GDM1 (cell line): ENCODE measurements around the gene IFT122.

Source experiments
- DNase-seq: peaks from one replicate; lab custom pipeline; 2025; lab: John Stamatoyannopoulos, UW

IFT122 gene

DNA sequence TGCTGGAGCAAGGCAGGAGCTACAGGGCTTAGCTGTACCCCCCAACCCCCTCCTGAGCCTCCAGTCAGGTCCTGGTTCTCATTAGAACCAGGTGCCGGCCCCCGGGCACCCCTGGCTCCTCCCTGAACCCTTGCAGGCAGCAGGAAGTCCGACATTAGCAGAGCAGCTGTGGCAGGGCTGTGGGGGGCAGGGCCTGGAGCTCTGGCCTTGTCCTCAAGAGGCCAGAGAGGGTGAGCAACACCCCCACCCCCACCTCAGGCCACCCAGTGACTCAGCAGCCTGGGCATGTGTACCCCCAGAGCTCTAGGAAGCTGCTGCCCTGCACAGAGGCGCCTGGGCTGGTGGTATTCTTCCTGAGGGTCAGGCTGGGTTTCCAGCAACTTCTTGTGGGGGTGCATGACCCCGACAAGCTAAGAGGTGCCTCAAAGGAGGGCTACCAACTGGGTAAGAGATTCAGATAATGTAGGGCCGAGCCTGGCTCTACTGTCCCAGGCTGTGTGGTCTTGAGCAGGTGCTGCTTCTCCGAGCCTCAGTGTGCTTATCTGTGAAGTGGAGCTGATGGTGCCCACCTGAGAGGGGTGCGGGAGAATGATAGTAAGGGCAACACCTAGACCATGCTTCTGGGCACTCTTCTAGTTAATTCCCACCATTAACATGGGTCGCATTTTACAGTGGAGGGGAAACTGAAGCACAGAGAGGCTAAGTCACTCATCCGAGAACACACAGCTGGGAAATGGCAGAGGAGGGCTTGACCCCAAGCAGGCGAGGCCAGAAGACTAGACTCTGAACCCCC is 118.9 kb downstream of the IFT122 start:
- no peak for DNase-seq

DNA sequence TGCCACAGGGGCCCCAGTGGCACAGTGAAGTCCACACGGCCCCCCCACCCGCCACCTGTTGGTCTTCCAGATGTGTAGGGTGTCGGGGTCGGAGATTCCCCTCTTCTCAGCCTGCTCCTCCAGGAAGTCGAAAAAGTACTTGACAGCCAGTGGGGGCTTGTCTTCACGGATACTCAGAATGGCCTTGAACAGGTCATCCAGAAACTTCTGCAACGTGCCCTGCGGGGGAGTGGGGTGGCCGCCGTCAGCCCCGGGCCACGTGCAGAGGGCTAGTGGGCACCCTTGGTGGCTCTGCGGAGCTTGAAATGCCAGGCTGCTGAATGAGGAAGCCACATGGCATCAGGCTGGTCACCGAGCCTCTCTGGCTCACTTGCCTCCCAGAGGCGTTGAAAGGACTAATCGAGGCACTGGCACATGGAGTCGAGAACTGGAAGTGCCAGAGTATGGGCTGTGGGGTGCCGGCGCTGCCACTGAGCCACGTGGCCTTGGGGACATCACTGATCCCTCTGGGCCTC is 119.6 kb downstream of the IFT122 start:
- no peak for DNase-seq

DNA sequence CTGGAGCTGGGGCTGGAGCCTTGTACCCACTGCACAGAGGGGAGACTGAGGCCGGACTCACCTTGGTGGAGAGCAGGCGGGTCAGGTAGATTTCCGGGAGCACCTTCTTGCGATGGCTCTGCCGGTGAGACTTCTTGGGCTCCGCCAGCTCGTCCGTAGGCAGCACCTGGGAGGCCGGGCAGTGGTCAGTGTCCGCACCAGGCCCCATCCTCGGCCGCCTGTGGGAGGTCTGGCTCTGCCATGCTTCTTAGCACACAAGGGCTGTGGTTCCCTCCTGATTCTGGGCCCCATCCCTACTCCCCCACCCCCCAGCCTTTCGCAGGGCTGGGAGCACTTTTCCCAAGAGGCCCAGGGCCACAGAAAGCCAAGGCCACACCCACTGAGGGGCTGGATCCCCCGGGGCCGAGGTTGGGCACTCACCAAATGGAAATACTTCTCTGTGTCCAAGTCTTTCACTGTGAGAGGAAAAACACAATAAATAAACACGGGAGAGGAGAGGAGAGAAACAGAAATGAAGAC is 120.3 kb downstream of the IFT122 start:
- DNase-seq, result no peak

DNA sequence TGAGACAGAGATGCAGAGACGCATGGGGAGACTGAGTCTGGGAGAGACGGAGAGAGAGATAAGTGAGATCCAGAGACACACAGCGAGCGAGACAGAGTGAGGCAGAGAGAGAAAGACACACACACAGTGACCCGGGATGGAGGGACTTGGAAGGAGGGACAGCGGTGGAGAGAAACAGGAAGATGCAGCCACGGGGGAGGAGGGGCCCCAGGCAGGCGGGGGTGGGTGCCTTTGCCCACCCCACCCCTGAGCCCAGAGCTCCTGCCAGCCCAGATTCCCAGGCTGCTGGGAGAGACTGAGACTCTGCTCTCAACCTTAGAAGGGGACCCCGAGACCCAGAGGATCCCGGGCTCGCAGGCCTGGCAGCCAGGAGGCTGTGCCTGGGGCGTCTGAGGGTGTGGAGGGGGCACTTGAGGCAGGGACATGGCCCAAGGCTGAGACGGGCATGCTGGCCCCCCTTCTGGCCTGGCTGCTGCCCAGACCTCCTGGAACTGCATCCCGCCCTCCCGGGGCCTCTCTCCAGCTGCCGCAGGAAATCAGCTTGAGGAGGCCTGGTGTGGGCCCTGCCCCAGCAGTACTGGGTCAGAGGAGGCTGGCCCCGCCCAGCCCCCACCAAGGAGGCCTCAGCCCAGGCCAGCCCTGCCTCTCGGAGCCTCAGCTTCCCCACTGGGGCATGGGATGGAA is 121.0 kb downstream of the IFT122 start:
- DNase-seq, result no peak

DNA sequence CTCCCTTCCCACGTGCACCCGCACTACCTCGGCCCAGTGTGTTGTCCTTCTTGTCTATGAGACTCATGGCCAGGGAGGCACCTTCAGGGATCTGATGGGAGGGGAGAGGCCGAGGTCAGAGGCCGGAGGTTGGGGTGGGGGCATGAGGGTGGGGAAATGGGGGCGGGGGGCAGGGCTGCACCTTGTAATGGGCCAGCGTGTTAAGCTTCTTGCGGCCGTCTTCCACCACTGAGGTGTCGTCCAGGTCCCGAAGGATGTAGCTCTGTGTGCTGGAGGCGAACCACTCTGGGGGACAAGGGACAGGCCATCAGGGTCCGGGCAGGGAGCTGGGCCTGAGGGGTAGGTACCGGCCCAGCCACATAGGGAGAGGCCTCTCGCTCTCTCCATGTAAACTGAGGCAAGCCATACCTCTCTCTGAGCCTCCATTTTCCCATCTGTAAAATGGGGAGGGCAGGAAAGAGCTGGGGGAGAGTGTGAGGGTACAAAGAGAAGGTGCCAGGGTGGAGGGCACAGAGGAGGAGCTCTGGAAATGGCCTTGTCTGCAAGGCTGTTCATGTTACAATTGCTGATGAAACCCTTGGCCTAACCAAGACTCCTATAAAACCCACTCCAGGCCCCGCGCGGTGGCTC is 121.7 kb downstream of the IFT122 start:
- no peak for DNase-seq

DNA sequence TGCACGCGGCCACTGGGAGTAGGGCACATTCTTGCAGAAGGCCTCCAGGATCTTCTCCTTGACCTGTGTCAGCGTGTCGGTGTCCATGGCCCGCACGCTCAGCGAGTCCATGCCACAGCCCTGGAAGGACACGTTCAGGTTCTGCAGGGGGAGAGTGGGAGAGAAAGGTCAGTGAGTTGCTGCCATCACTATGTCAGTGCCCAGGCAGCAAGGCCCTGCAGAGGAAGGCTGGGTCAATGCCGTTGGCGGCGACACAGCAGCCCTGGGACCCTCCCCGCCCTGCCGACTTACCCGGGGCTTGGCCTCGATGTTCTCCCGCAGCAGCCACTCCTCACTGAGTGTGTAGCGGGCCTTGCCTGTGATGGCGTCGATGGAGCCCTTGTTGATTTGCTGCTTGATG is 122.8 kb downstream of the IFT122 start:
- DNase-seq, result no peak

DNA sequence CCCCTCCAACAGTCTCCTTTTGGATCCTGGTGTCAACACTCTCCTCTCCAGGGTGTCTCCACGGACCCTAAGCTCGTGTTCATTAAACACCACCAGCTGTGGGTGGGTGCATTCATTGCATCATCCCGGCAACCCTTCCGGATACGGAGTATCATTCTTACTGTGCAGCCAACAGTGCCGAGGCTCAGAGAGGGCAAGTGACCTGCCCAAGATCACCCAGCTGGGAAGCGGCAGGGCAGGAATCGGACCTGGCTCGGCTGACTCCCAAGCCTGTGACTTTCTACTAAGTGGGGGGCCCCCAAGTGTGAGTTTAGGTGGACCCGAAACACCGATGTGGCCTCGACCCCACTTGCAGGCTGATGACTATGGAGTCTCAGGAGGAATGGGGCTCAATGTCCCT is 123.3 kb downstream of the IFT122 start:
- DNase-seq, result no peak

DNA sequence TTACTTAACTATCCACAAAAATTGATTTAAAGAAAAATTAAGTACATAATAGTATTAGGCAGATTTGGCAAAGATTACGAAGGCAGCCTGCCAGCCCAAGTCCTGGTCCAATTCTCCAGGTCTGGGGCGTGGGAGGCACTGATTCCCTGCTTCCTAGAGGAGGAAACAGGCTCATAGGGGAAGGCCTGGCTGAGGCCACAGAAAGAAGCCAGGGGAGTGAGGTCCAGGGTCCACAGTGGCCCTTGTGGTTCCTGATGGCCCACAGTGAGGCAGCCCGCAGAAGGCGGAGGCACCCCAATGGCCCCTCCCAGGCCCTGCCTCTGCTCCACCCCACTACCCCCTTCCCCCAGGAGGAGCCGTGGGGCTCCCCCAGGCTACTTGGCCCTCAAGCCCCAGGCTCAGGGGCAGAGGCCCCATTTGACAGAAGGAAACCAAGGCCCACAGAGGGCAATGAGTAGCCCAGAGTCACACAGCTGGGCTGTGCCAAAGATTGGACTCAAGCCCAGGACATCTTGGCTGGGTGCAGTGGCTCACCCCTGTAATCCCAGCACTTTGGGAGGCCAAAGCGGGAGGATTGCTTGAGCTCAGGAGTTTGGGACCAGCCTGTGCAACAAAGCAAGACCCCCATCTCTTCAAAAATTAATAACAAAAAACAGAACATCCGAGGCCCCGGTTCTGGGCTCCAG is 124.0 kb downstream of the IFT122 start:
- no peak for DNase-seq

DNA sequence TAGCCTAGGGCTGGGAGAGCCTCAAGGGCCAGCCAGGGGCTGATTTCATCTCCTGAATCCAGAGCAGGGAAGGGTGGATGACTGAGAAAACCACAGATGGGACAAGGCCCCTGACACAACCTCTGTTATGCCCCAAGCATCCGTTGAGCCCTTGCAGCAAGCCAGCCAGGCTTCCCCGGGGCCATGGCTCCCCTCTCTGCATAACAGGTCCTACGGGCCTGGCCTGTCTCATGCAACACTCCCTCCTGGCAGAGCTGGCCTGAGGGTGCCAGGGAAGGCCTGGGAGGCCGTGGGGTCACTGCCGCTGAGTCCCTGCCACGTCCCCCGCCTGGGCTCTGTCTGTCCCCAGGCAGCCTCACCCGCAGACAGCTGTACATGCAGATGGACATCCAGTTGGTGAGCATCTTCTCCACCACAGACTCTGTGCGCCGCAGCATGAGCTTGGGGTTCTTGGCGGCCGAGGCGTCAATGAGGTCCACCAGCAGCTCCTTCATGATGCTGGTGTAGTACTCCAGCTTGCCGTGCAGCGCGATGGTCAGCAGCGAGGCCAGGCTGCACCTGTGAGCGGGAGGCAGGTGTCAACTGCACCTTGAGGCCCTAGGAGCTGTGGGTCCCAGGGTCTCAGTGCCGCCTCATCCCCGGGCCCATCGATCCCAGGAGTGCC is 125.1 kb downstream of the IFT122 start:
- no peak for DNase-seq

DNA sequence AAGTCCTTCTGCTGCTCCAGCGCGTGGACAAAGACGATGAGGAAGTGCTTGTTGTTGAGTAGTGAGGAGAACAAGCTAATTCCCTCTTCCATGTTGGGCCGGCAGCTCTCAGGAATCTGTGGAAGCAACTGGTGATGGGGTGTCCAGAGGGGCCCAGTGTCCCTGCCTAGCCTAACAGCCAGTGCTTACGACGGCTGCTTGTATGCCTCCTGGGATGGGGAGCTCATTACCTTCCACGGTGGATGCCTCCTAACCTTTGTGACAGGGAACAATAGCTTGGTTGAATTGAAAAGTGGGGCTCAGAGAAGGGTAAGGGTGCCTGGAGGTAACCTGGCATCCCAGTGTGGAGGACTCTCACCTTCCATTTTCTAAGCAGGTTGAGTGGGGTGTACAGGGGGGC is 125.9 kb downstream of the IFT122 start:
- DNase-seq, result no peak

DNA sequence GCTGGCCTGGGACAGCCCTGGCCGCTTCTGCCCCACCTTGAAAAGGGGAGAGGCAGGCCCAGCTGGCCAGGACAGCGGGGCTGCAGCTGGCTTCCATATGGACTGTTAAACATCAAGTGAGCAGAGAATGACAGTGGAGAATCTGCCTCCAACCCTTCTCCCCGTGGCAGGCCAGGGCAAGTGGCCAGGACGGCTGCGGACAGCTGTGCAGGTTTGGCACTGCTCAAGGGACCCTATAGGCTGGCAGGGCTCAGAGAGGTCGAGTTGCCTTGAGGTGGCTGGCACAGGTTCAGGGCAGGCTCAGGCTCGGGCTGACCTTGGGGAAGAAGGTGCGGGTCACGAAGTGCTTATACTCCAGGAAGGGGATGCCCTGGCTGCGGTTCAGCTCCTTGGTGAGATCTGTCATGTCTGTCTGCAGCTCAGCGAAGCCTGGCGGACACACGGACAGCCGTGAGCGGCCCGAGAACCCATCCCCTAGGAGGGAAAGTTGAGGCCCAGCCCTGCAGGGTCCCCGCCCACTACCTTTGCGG is 127.2 kb downstream of the IFT122 start:
- DNase-seq, result no peak

DNA sequence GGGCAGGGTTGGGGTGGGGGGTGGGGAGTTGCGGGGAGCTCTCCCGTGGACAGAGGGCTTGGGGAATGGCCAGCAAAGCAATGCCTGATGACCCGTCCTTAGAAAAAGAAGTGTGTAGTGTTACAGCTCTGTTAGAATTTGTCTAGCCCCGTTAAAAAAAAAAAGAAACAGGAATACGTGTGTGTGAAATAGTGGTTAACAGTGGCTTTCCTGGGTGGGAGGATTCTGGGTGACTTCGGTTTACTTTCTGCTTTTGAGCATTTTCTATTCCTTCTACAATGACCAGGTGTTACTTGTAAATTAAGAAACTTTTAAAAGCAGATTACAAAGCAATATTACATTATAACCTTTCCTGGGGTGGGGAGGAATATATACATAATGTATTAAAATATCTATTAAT is 127.9 kb downstream of the IFT122 start:
- no peak for DNase-seq

DNA sequence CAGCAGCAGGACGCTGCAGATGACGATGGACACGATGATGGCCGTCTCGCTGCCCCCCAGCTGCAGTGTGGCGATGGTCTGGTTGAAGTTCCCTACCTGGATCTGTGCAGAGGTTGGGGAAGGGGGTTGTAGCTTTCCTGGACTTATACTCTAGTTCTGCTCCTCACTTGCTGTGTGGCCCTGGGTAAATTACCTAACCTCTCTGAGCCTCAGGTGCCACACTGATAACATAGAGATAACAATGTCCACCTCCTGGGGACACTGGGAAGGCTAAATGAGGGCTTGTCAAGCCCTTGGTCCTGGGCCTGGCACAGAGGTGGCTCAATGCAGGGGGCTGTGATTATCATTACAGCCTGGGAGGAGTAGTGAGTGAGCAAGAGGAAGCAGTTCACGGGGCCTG is 129.8 kb downstream of the IFT122 start:
- DNase-seq, result no peak
